ENCODE data around the gene COX7A2. TPM values are rescaled to one million over a fixed set of nuclear protein-coding genes. Genes with fewer than 3 reads are reported as not detected.
A peak's percentile ranks its signal among the peaks of the same experiment; 100 is the strongest.

The COX7A2 gene
- polyA plus RNA-seq, 4 donors: 206 to 303 (median 275) TPM

GRCh38 chr6:75222261-75222660, 21.3 kb downstream of the COX7A2 start:
- no peak for DNase-seq (ENCODE audit: low read depth in 4 of 4, low spot score in 3 of 4)

GRCh38 chr6:75221116-75221515, 22.5 kb downstream of the COX7A2 start:
- DNase-seq (ENCODE audit: low read depth in 4 of 4, low spot score in 3 of 4): no peak

- no peak for DNase-seq (ENCODE audit: low read depth in 4 of 4, low spot score in 3 of 4)
Measured at GRCh38 chr6:75220357-75220756, 23.2 kb downstream of the COX7A2 start.

- no peak for DNase-seq (ENCODE audit: low read depth in 4 of 4, low spot score in 3 of 4)
Measured at GRCh38 chr6:75219263-75219662, 24.3 kb downstream of the COX7A2 start.

GRCh38 chr6:75217193-75217592, 26.4 kb downstream of the COX7A2 start:
- no peak for DNase-seq (ENCODE audit: low read depth in 4 of 4, low spot score in 3 of 4)

- DNase-seq (ENCODE audit: low read depth in 4 of 4, low spot score in 3 of 4): no peak
Measured at GRCh38 chr6:75215291-75215690, 28.3 kb downstream of the COX7A2 start.

- DNase-seq (ENCODE audit: low read depth in 4 of 4, low spot score in 3 of 4): no peak
Measured at GRCh38 chr6:75213732-75214131, 29.9 kb downstream of the COX7A2 start.

- no peak for DNase-seq (ENCODE audit: low read depth in 4 of 4, low spot score in 3 of 4)
Measured at GRCh38 chr6:75213112-75213511, 30.5 kb downstream of the COX7A2 start.

- no peak for DNase-seq (ENCODE audit: low read depth in 4 of 4, low spot score in 3 of 4)
Measured at GRCh38 chr6:75211920-75212590, 31.5 kb downstream of the COX7A2 start.

- DNase-seq (ENCODE audit: low read depth in 4 of 4, low spot score in 3 of 4): no peak
Measured at GRCh38 chr6:75210885-75211739, 32.5 kb downstream of the COX7A2 start.

- no peak for DNase-seq (ENCODE audit: low read depth in 4 of 4, low spot score in 3 of 4)
Measured at GRCh38 chr6:75209184-75209723, 34.3 kb downstream of the COX7A2 start.

- peak in 2 of 4 donors; percentile 71 to 80 for DNase-seq (ENCODE audit: low read depth in 4 of 4, low spot score in 3 of 4)
Measured at GRCh38 chr6:75208298-75209183, 35.1 kb downstream of the COX7A2 start.

- DNase-seq (ENCODE audit: low read depth in 4 of 4, low spot score in 3 of 4): no peak
Measured at GRCh38 chr6:75206576-75207342, 36.8 kb downstream of the COX7A2 start.

- DNase-seq (ENCODE audit: low read depth in 4 of 4, low spot score in 3 of 4): no peak
Measured at GRCh38 chr6:75205776-75206575, 37.6 kb downstream of the COX7A2 start, which contains the start of gene COL12A1. COL12A1 (minus strand) TSS chr6:75206053; CDS start chr6:75202792, 3,261 bp downstream.

GRCh38 chr6:75204959-75205775, 38.4 kb downstream of the COX7A2 start:
- no peak for DNase-seq (ENCODE audit: low read depth in 4 of 4, low spot score in 3 of 4)

- peak in 2 of 4 donors; percentile 72 to 77 for DNase-seq (ENCODE audit: low read depth in 4 of 4, low spot score in 3 of 4)
Measured at GRCh38 chr6:75204217-75204958, 39.2 kb downstream of the COX7A2 start.

GRCh38 chr6:75203721-75204120, 39.9 kb downstream of the COX7A2 start:
- no peak for DNase-seq (ENCODE audit: low read depth in 4 of 4, low spot score in 3 of 4)
